A549 (cell line): ENCODE data around the gene PLCB1. TPM values are rescaled to one million over a fixed set of nuclear protein-coding genes. Genes with fewer than 3 reads are reported as not detected.

ENCODE experiments used
- ATAC-seq, 2 experiments: fragments of 200-7000 bp in 1 of 2; fragments of >200 bp in 1 of 2; cut with Nextera tagmentation in 1 of 2; cut with Tn5 transposase in 1 of 2; 3 replicates each; pipeline versions ENCODE4 v1.8.0 to v1.9.1; 2018 to 2020; ENCODE audit warnings: mild to moderate bottlenecking in 1 of 2, moderate library complexity in 1 of 2
- CTCF ChIA-PET: fragments of 300-600 bp; sonication (Branson Sonifier 250); formaldehyde crosslinking; extraction: SDS; loops from one replicate; lab custom pipeline; 2021; ENCODE audit warnings: antibody characterized with exemption, inconsistent platforms; lab: Yijun Ruan, JAX
- POLR2A ChIA-PET: fragments of 350-600 bp; formaldehyde crosslinking; extraction: SDS; loops from one replicate; lab custom pipeline; 2021; ENCODE audit warnings: antibody characterized with exemption, inconsistent platforms; lab: Yijun Ruan, JAX
- DNase-seq, 2 experiments: peaks; one replicate each; pipeline versions ENCODE4 v3.0.0 to v3.0.0-alpha.2; 2011 to 2016; ENCODE audit warnings: low read depth in 1 of 2, low spot score in 1 of 2
- FAIRE-seq: peaks from 2 replicates; lab custom pipeline; 2011; peaks lifted over from hg19 to GRCh38; lab: Jason Lieb, UNC
- H3K27ac ChIP-seq, 2 experiments: fragments of >200 bp; sonication (Bioruptor Twin); formaldehyde crosslinking; 3 replicates each; pipeline ENCODE4 v1.5.1; 2016 to 2017
- H3K4me1 ChIP-seq: fragments of >200 bp; sonication (Bioruptor Twin); formaldehyde crosslinking; 3 replicates; pipeline ENCODE4 v1.6.1; 2016
- H3K4me2 ChIP-seq: fragments of >200 bp; sonication (Bioruptor Twin); formaldehyde crosslinking; 3 replicates; pipeline ENCODE4 v1.6.1; 2016
- H3K4me3 ChIP-seq: fragments of >200 bp; sonication (Bioruptor Twin); formaldehyde crosslinking; 3 replicates; pipeline ENCODE4 v1.5.1; 2016
- H3K9me3 ChIP-seq: fragments of >200 bp; sonication (Bioruptor Twin); formaldehyde crosslinking; 3 replicates; pipeline ENCODE4 v1.6.1; 2016
- CBX2 ChIP-seq: fragments of 200-600 bp; sonication (generic); IDR thresholded peaks from 2 replicates; pipeline ENCODE4 v1.6.1; 2016; ENCODE audit warnings: low read depth, mild to moderate bottlenecking, borderline replicate concordance
- CHD2 ChIP-seq: fragments of 150-350 bp; IDR thresholded peaks from 2 replicates; pipeline ENCODE4 v1.6.1; 2014; ENCODE audit warnings: low read length; ENCODE audit not compliant: partially characterized antibody
- CTCF ChIP-seq: fragments of >200 bp; sonication (Bioruptor Twin); formaldehyde crosslinking; IDR thresholded peaks from 3 replicates; pipeline ENCODE4 v1.5.1; 2016
- EHMT2 ChIP-seq: fragments of 200-600 bp; sonication (generic); IDR thresholded peaks from 2 replicates; pipeline ENCODE4 v1.6.1; 2016; ENCODE audit warnings: antibody characterized with exemption, low read depth, mild to moderate bottlenecking, moderate library complexity
- FOXS1 ChIP-seq: fragments of 250-450 bp; sonication (Bioruptor Pico); IDR thresholded peaks from 2 replicates; pipeline ENCODE4 v1.5.0; 2020; ENCODE audit warnings: mild to moderate bottlenecking, moderate library complexity
- GATA3 ChIP-seq: IDR thresholded peaks from 2 replicates; pipeline ENCODE4 v1.6.1; 2012; ENCODE audit warnings: borderline replicate concordance
- HMGXB4 ChIP-seq: fragments of 250-450 bp; sonication (Bioruptor Pico); IDR thresholded peaks from 2 replicates; pipeline ENCODE4 v1.5.0; 2021; ENCODE audit warnings: mild to moderate bottlenecking, moderate library complexity, borderline replicate concordance
- JUN ChIP-seq, 2 experiments: fragments of >200 bp; sonication (Bioruptor Twin); formaldehyde crosslinking; IDR thresholded peaks; 2 replicates in 1 of 2; 3 replicates in 1 of 2; pipeline ENCODE4 v1.6.1; 2016 to 2017
- JUNB ChIP-seq: fragments of >200 bp; sonication (Bioruptor Twin); formaldehyde crosslinking; IDR thresholded peaks from 2 replicates; pipeline ENCODE4 v1.6.1; 2016
- KDM5A ChIP-seq: fragments of 200-600 bp; sonication (generic); IDR thresholded peaks from 2 replicates; pipeline ENCODE4 v1.6.1; 2016; ENCODE audit warnings: antibody characterized with exemption, mild to moderate bottlenecking
- MAFK ChIP-seq: fragments of 450-650 bp; IDR thresholded peaks from 2 replicates; pipeline ENCODE4 v1.6.1; 2014; ENCODE audit not compliant: partially characterized antibody
- PHF8 ChIP-seq: fragments of 200-600 bp; sonication (generic); IDR thresholded peaks from 2 replicates; pipeline ENCODE4 v1.6.1; 2016; ENCODE audit warnings: low read depth, mild to moderate bottlenecking, antibody characterized with exemption, moderate library complexity, borderline replicate concordance
- RAD21 ChIP-seq, 2 experiments: fragments of >200 bp in 1 of 2; sonication (Bioruptor Twin) in 1 of 2; formaldehyde crosslinking in 1 of 2; IDR thresholded peaks in 1 of 2; conservative IDR thresholded peaks in 1 of 2; 2 replicates in 1 of 2; 3 replicates in 1 of 2; pipeline ENCODE4 v1.6.1; 2012 to 2018; ENCODE audit warnings: inconsistent platforms in 1 of 2
- RARB ChIP-seq: fragments of 250-450 bp; sonication (Bioruptor Pico); IDR thresholded peaks from 2 replicates; pipeline ENCODE4 v1.8.0; 2021; ENCODE audit warnings: mild to moderate bottlenecking, moderate library complexity
- RCOR1 ChIP-seq: fragments of 150-350 bp; IDR thresholded peaks from 2 replicates; pipeline ENCODE4 v1.6.1; 2014; ENCODE audit warnings: antibody characterized with exemption, low read length, low read depth
- RNF2 ChIP-seq: fragments of 200-600 bp; sonication (generic); IDR thresholded peaks from 2 replicates; pipeline ENCODE4 v1.6.1; 2016; ENCODE audit warnings: low read depth, mild to moderate bottlenecking, antibody characterized with exemption, moderate library complexity, borderline replicate concordance
- SMC3 ChIP-seq: fragments of >200 bp; sonication (Bioruptor Twin); formaldehyde crosslinking; IDR thresholded peaks from 3 replicates; pipeline ENCODE4 v1.6.1; 2018; ENCODE audit warnings: inconsistent platforms
- TP53 ChIP-seq: fragments of 250-450 bp; sonication (Bioruptor Pico); IDR thresholded peaks from 2 replicates; pipeline ENCODE4 v1.5.0; 2021; ENCODE audit warnings: mild to moderate bottlenecking, moderate library complexity
- ZC3H11A ChIP-seq: fragments of 450-650 bp; IDR thresholded peaks from 2 replicates; pipeline ENCODE4 v1.6.1; 2014; ENCODE audit warnings: antibody characterized with exemption, mild to moderate bottlenecking
- WGBS: methylation state at CpG from one replicate; pipeline ENCODE4 v1.1.6; 2017; ENCODE audit errors: missing lambda C conversion rate; 5-methylcytosine and 5-hydroxymethylcytosine counted together
- polyA plus RNA-seq, 4 experiments: library from polyadenylated mRNA; depleted of rRNA in 3 of 4; stranded (reverse); fragments of >200 nt; fragmentation: RNase III in 1 of 4; extraction: RNeasy Plus Mini Kit Qiagen cat#74134 plus additional on column Dnase treatment in 1 of 4; gene quantifications; 2 replicates in 3 of 4; 3 replicates in 1 of 4; pipeline ENCODE4 v1.2.3, GENCODE V29; 2011 to 2017
- TF ChIP-seq, protein P1 (sequence below): fragments of 200-600 bp; sonication (generic); IDR thresholded peaks from 2 replicates; pipeline ENCODE4 v1.6.1; 2016; ENCODE audit warnings: antibody characterized with exemption, mild to moderate bottlenecking, moderate library complexity
- TF ChIP-seq, protein P2 (sequence below): fragments of 250-450 bp; sonication (Bioruptor Pico); IDR thresholded peaks from 2 replicates; pipeline ENCODE4 v1.5.0; 2020; ENCODE audit warnings: low read depth, mild to moderate bottlenecking, moderate library complexity

Gene PLCB1
- polyA plus RNA-seq, 2 of the 4 experiments (the other 2 are of a cell fraction): 0.97 to 6.3 TPM

GRCh38 chr20:8389381-8390036 lies 257.4 kb downstream of the PLCB1 start:
- CTCF ChIA-PET: interaction anchor here (0.8 to 4.1 kb wide), 22 partner anchors 9 to 346 kb away, joined by 3 to 25 read pairs (median 5); partner anchors contain the start of gene PLCB1
- Histone ChIP-seq H3K4me1 (no peaks in the 10 kb centered on the region), H3K27ac (no peak overlapping the region), H3K4me2 (no peak overlapping the region), H3K4me3 (no peak overlapping the region), H3K9me3 (no peaks in the 10 kb centered on the region)
- 26% methylated on average over 7 of the region's 7 CpGs for WGBS
- POLR2A ChIA-PET: no interaction called here
- TF ChIP-seq SMC3 (peak; percentile 88), CTCF (peak; percentile 77), TP53 (CRISPR knock-in tag) (no peak), EHMT2 (no peak), CBX2 (no peak), RAD21 (conservative IDR thresholded peaks at IDR 0.05 in 1 of 2, IDR thresholded peaks at IDR 0.05 in 1 of 2) (peak; percentile 55 to 67), JUNB (no peak)
- peak; percentile 9 to 51 for DNase-seq
- FAIRE-seq: peak; percentile 46
- ATAC-seq: peak; percentile 50 to 65; a peak in 3 of 6 replicates

GRCh38 chr20:8390037-8390433 lies 258.0 kb downstream of the PLCB1 start:
- Histone ChIP-seq H3K9me3 (no peaks in the 10 kb centered on the region), H3K27ac (no peak overlapping the region), H3K4me3 (no peak overlapping the region), H3K4me1 (no peaks in the 10 kb centered on the region), H3K4me2 (no peak overlapping the region)
- TF ChIP-seq RAD21 (conservative IDR thresholded peaks at IDR 0.05 in 1 of 2, IDR thresholded peaks at IDR 0.05 in 1 of 2) (no peak), RCOR1 (no peak)
- ChIA-PET POLR2A (no interaction called here), CTCF (interaction anchor here (0.8 to 4.1 kb wide), 20 partner anchors 9 to 346 kb away, joined by 3 to 20 read pairs (median 5); partner anchors contain the start of gene PLCB1)
- peak; percentile 63 for FAIRE-seq
- WGBS: 51% methylated on average over 5 of the region's 5 CpGs
- ATAC-seq: no peak
- DNase-seq: no peak

DNA sequence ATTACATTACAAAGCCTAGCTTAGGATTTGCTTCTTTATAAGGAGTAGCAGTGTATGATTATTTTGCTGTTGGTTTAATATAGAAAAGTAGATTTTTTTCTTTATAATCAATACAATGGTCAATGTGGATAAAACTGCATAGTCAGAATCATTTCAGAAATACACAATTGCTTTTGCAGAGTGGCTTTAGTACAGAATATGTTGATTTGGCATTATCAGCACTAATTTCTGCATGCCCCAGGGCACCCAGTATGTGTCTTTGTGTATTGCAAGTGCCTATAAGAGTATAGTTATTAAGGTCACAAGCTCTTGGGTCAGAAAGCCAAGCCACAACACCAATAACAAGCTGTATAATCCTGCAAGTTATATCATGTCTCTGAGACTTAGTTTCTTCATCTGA lies 258.4 kb downstream of the PLCB1 start:
- no peak for DNase-seq
- no peak for TF ChIP-seq CHD2
- POLR2A ChIA-PET: no interaction called here
- no peak for ATAC-seq
- Histone ChIP-seq H3K9me3 (no peaks in the 10 kb centered on the region), H3K27ac (no peak overlapping the region), H3K4me1 (no peaks in the 10 kb centered on the region), H3K4me2 (no peak overlapping the region), H3K4me3 (no peak overlapping the region)
- CTCF ChIA-PET: interaction anchor here (0.6 to 4.1 kb wide), 17 partner anchors 8 to 347 kb away, joined by 3 to 20 read pairs (median 4); partner anchors contain the start of gene PLCB1
- no peak for FAIRE-seq

GRCh38 chr20:8393381-8393780 lies 261.3 kb downstream of the PLCB1 start:
- ATAC-seq: no peak
- Histone ChIP-seq H3K4me3 (no peak overlapping the region), H3K9me3 (no peaks in the 10 kb centered on the region), H3K27ac (no peak overlapping the region), H3K4me2 (no peak overlapping the region), H3K4me1 (no peaks in the 10 kb centered on the region)
- DNase-seq: no peak
- 31% methylated on average over 3 of the region's 3 CpGs for WGBS
- ChIA-PET POLR2A (no interaction called here), CTCF (interaction anchor here (1.2 to 1.6 kb wide), 2 partner anchors 266 to 329 kb away, joined by 3 read pairs; no protein-coding TSS in a partner anchor)
- no peak for FAIRE-seq
- TF ChIP-seq FOXS1: no peak
- TF ChIP-seq PHF8: no peak
- TF ChIP-seq KDM5A: no peak
- TF ChIP-seq, protein P1, sequence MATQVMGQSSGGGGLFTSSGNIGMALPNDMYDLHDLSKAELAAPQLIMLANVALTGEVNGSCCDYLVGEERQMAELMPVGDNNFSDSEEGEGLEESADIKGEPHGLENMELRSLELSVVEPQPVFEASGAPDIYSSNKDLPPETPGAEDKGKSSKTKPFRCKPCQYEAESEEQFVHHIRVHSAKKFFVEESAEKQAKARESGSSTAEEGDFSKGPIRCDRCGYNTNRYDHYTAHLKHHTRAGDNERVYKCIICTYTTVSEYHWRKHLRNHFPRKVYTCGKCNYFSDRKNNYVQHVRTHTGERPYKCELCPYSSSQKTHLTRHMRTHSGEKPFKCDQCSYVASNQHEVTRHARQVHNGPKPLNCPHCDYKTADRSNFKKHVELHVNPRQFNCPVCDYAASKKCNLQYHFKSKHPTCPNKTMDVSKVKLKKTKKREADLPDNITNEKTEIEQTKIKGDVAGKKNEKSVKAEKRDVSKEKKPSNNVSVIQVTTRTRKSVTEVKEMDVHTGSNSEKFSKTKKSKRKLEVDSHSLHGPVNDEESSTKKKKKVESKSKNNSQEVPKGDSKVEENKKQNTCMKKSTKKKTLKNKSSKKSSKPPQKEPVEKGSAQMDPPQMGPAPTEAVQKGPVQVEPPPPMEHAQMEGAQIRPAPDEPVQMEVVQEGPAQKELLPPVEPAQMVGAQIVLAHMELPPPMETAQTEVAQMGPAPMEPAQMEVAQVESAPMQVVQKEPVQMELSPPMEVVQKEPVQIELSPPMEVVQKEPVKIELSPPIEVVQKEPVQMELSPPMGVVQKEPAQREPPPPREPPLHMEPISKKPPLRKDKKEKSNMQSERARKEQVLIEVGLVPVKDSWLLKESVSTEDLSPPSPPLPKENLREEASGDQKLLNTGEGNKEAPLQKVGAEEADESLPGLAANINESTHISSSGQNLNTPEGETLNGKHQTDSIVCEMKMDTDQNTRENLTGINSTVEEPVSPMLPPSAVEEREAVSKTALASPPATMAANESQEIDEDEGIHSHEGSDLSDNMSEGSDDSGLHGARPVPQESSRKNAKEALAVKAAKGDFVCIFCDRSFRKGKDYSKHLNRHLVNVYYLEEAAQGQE: no peak
- TF ChIP-seq JUN (IDR thresholded peaks at IDR 0.05): no peak
- no peak for TF ChIP-seq RNF2
- TF ChIP-seq HMGXB4 (CRISPR knock-in tag): no peak
- TF ChIP-seq MAFK: no peak
- no peak for TF ChIP-seq RARB (CRISPR knock-in tag)
- no peak for TF ChIP-seq CBX2
- no peak for TF ChIP-seq ZC3H11A
- TF ChIP-seq GATA3: no peak
- TF ChIP-seq, protein P2, sequence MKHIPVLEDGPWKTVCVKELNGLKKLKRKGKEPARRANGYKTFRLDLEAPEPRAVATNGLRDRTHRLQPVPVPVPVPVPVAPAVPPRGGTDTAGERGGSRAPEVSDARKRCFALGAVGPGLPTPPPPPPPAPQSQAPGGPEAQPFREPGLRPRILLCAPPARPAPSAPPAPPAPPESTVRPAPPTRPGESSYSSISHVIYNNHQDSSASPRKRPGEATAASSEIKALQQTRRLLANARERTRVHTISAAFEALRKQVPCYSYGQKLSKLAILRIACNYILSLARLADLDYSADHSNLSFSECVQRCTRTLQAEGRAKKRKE (CRISPR knock-in tag): no peak
